A549 (cell line): ENCODE results near the gene GALNT18.

Experiments
- CEBPB ChIP-seq, 2 experiments: fragments of >200 bp in 1 of 2; sonication (Bioruptor Twin) in 1 of 2; formaldehyde crosslinking in 1 of 2; IDR thresholded peaks; 2 replicates each; pipeline ENCODE4 v1.6.1; 2012 to 2016
- EP300 ChIP-seq, 2 experiments: fragments of >200 bp; sonication (Bioruptor Twin); formaldehyde crosslinking; IDR thresholded peaks; 2 replicates in 1 of 2; 3 replicates in 1 of 2; pipeline ENCODE4 v1.6.1; 2016 to 2017
- HDAC2 ChIP-seq: fragments of 200-600 bp; sonication (generic); IDR thresholded peaks from 2 replicates; pipeline ENCODE4 v1.6.1; 2016
- JUNB ChIP-seq: fragments of >200 bp; sonication (Bioruptor Twin); formaldehyde crosslinking; IDR thresholded peaks from 2 replicates; pipeline ENCODE4 v1.6.1; 2016
- MAX ChIP-seq: IDR thresholded peaks from 2 replicates; pipeline ENCODE4 v1.6.1; 2012
- MAZ ChIP-seq: fragments of 150-350 bp; IDR thresholded peaks from 2 replicates; pipeline ENCODE4 v1.6.1; 2014; ENCODE audit warnings: antibody characterized with exemption, low read depth, low read length, borderline replicate concordance
- NFE2L2 ChIP-seq: fragments of 150-350 bp; conservative IDR thresholded peaks from 2 replicates; pipeline ENCODE4 v1.6.1; 2014; ENCODE audit warnings: low read length
- NR3C1 ChIP-seq: fragments of >200 bp; sonication (Bioruptor Twin); formaldehyde crosslinking; IDR thresholded peaks from 3 replicates; pipeline ENCODE4 v1.6.1; 2017
- RNF2 ChIP-seq: fragments of 200-600 bp; sonication (generic); IDR thresholded peaks from 2 replicates; pipeline ENCODE4 v1.6.1; 2016; ENCODE audit warnings: low read depth, mild to moderate bottlenecking, antibody characterized with exemption, moderate library complexity, borderline replicate concordance
- SMC3 ChIP-seq: fragments of >200 bp; sonication (Bioruptor Twin); formaldehyde crosslinking; IDR thresholded peaks from 3 replicates; pipeline ENCODE4 v1.6.1; 2018; ENCODE audit warnings: inconsistent platforms
- ZFP36 ChIP-seq: fragments of 450-650 bp; IDR thresholded peaks from 2 replicates; pipeline ENCODE4 v1.6.1; 2014; ENCODE audit warnings: borderline replicate concordance; ENCODE audit not compliant: partially characterized antibody
- ZSCAN20 ChIP-seq: fragments of 250-450 bp; sonication (Bioruptor Pico); IDR thresholded peaks from 2 replicates; pipeline ENCODE4 v1.8.0; 2022; ENCODE audit warnings: mild to moderate bottlenecking, moderate library complexity
- TF ChIP-seq, protein P1 (sequence below): fragments of >200 bp; sonication (Bioruptor Twin); formaldehyde crosslinking; IDR thresholded peaks from 3 replicates; pipeline ENCODE4 v1.5.1; 2016

DNA sequence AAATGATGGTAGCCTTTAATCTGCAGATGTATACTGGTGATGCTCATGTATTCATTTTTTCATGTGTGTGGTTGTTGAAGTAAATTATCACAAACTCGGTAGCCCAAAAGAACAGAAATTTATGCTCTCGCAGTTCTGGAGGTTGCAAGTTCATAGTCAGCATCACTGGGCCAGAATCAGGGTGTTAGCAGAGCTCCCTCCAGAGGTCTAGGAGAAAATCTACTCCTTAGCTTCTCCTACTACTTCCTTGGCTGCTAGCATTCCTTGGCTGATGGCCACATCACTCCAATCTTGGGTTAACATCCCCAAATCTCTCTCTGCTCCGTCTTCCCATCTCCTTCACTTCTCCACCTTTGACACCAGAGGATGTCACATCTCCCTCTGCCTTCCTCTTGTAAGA, 45.3 kb upstream of the GALNT18 start:
- TF ChIP-seq, protein P1, sequence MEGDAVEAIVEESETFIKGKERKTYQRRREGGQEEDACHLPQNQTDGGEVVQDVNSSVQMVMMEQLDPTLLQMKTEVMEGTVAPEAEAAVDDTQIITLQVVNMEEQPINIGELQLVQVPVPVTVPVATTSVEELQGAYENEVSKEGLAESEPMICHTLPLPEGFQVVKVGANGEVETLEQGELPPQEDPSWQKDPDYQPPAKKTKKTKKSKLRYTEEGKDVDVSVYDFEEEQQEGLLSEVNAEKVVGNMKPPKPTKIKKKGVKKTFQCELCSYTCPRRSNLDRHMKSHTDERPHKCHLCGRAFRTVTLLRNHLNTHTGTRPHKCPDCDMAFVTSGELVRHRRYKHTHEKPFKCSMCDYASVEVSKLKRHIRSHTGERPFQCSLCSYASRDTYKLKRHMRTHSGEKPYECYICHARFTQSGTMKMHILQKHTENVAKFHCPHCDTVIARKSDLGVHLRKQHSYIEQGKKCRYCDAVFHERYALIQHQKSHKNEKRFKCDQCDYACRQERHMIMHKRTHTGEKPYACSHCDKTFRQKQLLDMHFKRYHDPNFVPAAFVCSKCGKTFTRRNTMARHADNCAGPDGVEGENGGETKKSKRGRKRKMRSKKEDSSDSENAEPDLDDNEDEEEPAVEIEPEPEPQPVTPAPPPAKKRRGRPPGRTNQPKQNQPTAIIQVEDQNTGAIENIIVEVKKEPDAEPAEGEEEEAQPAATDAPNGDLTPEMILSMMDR = no peak
- TF ChIP-seq JUNB = no peak
- no peak for TF ChIP-seq NR3C1
- TF ChIP-seq CEBPB (IDR thresholded peaks at IDR 0.05) = no peak
- TF ChIP-seq ZFP36 = no peak
- TF ChIP-seq MAX = no peak
- no peak for TF ChIP-seq SMC3
- TF ChIP-seq RNF2 = no peak
- no peak for TF ChIP-seq MAZ
- no peak for TF ChIP-seq EP300 (IDR thresholded peaks at IDR 0.05)
- no peak for TF ChIP-seq NFE2L2
- no peak for TF ChIP-seq HDAC2
- no peak for TF ChIP-seq ZSCAN20
